Ramos (cell line): ENCODE data around the gene CDC42BPB.
"Not testable (repeated sequence)": the region's sequence is repeated elsewhere in the genome, so short reads cannot be mapped to it uniquely, and the experiment has no call there.

Source experiments
- in situ Hi-C: fragments of 300-500 bp; cut with MboI; formaldehyde crosslinking; loops from one replicate; pipeline ENCODE4 v1.14.3; 2022; ENCODE audit warnings: low sequenced_read_pairs; ENCODE audit not compliant: unreplicated experiment

CDC42BPB gene

DNA sequence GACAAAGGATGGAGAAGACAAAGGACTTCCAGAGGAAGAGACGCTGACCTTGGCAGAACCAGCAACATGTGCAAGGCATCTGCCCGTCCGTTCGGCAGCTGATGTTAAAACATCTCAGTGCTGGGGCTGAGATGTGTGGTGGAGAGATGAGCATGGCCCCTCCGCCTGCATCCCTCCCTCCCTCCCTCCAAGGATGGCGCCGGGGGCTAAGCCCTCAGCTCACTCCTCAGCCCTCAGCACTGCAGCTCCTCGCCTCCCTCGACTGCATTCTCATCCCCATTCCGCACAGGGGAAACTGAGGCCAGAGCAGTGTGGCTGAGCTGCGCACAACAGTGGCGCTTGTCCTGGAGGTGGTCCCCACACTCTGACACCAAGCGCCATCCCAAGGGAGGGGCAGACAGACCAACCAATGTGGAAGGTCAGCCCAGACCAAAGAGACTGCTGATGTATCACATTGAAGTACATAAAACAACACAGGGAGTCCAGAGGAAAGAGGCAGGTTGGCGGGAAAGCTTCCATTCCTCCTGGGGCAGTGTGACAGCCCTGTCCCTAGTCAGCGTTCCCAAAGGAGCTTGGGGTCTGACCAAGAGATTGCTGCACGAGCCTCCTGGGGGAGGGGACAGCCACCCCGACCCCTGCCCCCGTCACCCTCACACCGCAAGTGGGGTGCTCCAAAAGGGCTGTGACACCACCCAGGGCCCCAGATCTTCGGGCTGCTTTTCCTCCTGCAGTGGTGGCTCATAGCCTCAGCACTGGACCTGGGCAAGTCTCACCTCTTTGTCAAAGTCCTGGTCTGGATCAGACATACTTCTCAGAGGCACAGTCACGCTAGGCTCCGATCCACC, 119.8 kb downstream of the CDC42BPB start:
- in situ Hi-C loops: no loop called here

DNA sequence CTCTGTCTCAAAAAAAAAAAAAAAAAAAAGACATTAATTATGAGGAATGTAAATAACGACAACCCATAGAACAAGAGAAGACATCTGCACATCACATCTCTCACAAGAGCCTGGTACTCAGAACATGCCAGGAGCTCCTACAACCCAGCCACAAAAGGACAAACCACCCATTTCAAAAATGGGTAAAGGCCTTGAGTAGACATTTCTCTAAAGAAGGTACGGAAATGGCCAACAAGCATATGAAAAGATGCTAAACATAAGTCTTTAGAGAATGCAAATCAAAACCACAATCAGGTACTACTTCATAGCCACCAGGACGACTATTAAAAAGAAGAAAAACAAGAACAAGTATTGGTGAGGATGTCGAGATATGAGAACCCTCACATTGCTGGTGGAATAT, 121.6 kb downstream of the CDC42BPB start:
- in situ Hi-C loops: no loop called here

DNA sequence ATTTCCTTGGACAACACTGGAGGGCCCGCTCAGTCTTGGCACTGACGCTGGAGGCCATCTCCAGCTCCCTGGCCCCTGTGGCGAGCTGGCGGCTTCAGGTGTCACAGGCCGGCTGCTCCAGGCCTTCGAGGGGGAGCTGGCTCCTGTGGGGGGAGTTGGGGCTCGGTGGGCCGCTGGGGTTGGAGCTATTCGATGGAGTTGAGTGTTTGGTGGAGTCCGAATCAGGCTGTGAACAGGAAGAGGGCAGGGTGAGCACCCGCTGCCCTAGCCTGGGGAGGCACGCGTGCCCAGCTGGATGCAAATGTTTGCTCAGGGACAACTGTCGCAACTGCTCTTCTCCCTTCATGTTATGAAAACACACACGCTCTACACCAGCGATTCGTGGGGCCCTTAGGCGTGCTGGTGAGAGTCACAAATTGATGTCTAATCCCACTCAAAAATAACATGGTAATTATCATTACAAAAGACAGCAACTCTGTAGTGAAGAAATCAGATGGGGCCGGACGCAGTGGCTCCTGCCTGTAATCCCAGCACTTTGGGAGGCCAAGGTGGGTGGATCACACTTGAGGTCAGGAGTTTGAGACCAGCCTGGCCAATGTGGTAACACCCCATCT, 123.6 kb downstream of the CDC42BPB start:
- in situ Hi-C loops: no loop called here

DNA sequence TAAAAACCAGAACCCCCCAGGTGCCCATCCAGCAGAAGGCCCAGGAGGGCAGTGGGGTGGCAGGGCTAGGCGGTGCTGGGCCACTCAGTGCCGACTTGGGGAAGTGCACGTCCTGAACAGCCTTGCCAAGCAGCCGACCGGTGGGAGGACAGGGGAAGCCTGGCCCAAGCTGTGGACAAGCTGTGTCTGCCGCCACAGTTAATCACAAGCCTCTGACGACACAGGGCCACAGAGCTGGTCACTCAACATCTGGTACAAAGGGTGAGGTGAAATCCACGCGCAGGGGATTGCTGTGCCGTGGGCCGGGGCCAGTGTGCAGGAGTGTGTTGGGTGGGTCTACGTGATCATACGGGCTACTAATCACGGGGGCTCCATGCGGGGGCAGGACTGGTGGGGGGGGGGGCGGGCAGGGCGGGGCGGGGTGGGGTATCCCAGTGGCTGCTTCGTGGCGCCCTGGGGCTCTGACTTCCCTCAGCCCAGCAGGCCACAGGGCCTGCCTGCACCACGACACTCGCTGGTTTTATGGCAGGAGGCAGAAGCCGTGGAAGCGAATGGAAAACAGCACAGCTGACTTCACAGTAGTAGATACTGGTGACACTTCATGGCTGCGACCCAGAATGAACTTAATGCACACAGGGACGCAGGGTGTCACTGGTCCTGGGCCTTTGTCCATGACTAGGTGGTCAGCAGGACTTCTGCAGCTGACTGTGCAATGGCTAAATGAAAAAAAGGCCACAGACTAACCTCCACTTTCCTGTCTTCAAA, 124.7 kb downstream of the CDC42BPB start:
- in situ Hi-C loops: no loop called here

DNA sequence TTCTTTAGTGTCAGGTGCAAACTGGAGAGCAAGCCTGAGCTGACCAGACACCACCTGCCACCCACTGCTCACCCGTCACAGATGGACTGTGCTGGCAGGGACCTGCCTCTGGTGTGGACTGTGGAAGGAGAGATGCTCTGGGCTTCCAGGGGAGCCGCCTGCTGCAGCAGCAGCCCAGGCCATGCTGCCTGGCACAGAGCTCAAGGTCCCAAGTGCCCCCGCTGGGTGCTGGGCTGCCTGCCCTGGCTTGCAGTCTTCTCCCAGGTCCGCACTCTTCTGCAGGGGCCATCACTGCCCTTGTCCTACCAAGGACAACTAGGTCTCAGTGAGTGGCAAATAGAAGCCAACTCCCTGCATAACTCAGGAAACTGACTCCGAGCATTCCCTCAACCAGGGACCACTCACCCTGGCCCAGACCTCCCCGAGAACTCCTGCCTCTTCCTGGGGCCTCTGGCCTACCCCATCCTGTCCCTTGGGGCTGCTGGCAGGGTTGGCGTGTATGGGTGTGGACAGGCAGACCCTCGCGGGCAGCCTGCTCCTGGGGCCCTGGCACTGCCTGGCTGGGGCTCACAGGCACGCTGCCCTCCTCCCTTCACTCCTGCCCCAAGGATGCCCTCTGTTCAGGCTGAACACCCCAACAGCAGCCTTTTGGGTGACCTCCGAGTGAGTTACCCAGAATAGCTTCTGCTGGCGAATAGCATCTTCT, 125.6 kb downstream of the CDC42BPB start:
- in situ Hi-C loops: no loop called here

DNA sequence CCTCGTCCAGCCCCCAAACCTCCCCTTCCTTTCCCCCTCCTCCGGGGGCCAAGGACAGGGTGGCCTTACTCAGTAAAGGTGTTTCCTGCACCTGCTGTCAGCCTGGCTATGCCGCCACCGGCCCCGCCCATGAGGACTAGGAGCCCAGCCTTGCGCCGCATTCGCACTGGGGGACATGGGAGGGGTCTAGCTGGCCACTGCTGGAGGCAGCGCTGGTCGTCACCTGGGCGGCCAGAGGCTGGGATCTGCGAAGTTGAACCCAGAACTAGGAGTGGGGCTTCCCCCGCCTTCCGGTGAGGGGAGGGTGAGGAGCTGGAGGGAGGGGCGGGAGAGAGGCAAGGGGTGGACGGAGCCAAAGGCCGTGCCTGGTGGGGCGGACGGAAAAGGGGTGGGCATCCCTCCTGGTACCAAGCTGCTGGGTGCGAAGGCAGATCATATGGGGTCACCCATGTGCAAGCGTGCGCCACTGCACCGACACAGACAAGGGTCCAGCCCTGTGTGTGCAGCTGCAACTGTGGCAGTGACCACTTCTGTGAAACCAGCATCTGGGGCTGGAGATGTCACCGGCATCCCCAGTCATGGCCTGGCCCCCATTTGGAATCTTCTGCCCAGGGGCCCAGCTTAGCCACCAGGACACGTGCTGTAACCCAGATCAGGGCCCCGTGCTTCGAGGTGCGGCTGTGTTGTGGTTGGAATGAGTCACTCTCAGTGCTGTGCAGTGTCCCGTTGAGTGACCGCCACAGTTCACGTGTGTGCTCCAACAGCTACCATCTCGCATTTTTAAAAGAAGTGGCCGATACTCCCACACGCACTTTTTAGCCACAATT, 126.4 kb downstream of the CDC42BPB start:
- in situ Hi-C loops: no loop called here

DNA sequence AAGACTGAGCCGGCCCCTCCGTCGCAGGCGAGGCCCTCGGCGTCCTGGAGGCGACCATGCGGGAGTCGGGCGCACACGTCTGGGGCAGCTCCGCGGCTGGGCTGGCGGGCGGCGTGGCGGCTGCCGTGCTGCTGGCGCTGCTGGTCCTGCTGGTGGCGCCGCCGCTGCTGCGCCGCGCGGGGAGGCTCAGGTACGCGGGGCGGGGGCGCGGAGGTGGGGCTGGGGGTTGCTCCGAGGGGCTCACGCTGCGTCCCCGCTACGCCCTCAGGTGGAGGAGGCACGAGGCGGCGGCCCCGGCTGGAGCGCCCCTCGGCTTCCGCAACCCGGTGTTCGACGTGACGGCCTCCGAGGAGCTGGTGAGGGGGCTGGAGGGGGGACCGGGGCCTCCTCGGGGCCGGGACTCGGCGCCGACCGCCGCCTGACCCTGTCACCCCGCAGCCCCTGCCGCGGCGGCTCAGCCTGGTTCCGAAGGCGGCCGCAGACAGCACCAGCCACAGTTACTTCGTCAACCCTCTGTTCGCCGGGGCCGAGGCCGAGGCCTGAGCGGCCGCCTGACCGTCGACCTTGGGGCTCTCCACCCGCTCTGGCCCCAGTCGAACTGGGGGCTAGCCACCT, 127.1 kb downstream of the CDC42BPB start:
- in situ Hi-C loops: no loop called here

DNA sequence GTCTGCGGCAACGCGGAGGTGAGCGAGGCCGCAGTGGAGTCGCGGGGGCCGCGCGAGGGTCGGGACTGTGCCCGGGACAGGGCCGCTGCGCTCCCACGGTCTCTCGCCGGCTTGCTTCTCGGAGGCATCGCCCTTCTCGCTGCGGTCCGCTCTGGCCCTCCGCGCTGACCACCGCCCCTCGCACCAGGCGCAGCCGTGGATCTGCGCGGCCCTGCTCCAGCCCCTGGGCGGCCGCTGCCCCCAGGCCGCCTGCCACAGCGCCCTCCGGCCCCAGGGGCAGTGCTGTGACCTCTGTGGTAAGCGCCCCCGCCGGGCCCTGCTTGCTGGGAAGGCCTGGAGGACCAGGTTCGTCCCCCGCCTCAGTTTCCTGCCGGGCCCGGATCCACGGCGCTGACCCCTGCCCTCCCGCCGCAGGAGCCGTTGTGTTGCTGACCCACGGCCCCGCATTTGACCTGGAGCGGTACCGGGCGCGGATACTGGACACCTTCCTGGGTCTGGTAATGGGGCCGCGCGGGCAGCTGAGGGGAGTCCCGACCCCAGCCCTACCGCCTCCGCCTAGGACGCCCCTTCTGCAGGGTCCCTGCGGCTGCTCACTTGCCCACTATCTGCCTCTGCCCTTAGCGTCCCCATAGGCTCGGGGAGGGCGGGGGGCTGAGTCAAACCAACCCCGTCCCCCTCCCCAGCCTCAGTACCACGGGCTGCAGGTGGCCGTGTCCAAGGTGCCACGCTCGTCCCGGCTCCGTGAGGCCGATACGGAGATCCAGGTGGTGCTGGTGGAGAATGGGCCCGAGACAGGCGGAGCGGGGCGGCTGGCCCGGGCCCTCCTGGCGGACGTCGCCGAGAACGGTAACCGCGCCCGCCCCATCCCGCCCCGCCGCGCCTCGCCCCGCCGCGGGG, 127.9 kb downstream of the CDC42BPB start:
- in situ Hi-C loops: no loop called here

DNA sequence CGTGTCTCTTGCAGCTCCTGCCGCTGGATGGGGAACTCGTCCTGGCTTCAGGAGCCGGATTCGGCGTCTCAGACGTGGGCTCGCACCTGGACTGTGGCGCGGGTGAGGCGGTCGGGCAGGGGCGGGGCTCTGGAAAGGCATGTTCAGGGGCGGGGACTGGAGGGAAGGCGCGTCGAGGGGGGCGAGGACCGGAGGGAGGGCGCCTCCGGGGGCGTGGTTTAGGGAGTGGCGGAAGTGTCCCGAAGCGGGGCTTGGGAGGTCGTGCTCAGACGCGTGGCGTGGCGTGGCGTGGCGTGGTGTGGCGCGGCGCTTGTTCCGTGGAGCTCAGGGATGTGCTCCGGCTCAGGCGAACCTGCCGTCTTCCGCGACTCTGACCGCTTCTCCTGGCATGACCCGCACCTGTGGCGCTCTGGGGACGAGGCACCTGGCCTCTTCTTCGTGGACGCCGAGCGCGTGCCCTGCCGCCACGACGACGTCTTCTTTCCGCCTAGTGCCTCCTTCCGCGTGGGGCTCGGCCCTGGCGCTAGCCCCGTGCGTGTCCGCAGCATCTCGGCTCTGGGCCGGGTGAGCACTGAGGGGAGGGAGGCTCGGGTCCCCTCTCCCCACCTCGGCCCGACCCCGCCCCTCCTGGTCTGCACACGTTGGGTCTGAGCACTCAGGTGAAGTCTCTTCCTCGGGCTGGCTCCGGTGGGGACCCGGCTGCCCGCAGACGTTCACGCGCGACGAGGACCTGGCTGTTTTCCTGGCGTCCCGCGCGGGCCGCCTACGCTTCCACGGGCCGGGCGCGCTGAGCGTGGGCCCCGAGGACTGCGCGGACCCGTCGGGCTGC, 128.7 kb downstream of the CDC42BPB start:
- in situ Hi-C loops: no loop called here

DNA sequence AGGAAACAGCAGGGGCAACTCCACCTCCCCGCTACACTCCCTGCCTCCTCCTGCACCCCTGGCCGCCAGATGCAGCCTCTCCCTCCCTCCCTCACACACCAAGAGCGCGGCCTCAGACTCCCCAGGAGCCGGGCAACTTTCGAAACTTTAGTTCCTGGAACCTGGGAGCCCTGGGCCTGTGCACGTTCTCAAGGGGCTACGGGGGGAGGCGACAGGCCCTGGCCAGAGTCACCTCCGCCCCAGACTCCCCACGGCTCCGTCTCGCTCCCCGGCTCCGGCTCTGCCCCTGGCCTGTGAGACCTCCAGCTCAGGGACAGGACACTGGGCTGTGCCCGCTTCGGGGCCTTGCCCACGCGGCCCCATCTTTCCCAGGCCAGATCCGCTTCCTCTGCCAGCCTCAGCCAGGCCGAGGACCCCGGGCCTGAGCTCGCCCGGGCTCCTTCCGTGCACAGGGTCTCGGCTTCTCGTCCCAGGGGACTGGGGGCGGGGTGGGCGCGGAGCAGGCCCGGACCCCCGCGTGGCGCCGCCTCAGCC, 129.4 kb downstream of the CDC42BPB start:
- in situ Hi-C loops: no loop called here

DNA sequence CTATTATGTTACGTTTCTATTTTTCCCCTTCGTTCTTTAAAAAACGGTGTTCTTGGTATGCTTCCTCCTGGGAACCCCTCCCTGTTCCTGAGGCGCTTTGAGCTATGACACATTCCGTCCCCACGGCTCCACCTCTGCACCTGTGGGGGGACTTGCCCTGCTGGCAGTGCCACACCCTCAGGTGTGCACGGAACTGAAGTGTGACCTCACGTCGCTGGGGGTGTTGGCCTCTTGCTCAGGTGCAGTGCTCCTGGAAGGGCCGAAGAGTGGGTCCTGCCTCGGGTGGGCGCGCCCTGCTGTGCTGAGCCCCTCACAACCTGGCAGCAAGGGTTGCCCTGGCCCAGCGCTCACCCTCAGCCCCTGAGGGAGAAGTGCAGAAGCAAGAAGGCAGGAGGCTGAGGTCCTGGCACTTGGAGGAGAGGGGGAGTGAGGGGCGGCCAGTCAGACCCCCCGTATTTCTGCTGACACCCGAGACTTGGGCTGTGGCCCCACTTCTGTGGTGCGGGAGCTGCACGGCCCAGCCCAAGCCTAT, 129.9 kb downstream of the CDC42BPB start:
- in situ Hi-C loops: no loop called here

DNA sequence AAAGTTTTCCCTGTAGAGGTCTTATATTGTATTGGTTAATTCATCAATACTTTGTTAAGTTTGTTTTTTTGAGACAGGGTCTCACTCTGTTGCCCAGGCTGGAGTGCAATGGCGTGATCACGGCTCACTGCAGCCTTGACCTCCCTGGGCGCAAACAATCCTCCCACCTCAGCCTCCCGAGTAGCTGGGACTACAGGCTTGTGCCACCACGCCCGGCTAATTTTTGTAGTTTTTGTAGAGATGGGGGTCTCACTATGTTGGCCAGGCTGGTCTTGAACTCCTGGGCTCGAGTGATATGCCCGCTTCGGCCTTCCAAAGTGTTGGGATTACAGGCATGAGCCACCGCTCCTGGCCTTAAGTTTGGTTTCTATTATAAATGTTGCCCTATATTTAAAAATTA, 130.5 kb downstream of the CDC42BPB start:
- in situ Hi-C loops: not testable (repeated sequence)

DNA sequence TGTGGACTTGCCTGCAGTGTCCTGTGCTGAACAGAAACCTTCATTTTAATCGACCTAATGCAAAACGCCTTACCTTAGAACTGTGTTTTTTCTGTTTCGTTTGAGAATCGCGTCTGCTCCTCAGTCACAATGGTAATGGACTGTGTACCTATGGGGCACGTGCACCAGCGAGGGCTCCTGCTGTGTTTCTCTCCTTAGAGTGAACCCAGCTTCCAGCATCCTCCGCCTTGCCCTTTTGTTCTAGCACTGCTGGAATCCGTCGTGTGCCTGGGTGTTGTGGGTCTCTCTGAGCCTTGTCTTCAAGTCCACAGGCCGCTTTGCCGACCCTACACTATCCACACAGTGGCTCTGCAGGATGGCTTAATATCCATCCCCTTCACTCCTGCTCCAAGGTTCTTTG, 131.2 kb downstream of the CDC42BPB start:
- in situ Hi-C loops: no loop called here

DNA sequence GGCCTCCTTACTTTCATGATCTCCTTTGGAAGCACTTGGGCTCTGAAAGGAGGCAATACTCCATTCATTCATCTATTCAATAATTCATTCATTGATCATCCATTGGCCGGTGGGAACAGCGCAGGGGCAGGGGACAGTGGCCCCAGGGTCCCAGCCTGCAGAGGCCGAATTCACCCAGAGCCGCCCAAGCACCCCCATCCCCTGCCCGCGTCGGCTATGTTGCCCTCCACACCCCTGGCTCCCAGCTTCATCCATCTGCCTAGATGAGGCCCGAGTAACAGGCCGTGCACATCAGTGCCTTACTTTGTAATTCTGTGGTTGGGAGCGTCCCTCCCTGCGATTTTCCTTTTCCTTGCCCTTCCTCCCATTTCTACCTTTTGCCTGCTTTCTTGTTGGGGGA, 131.7 kb downstream of the CDC42BPB start:
- in situ Hi-C loops: no loop called here

DNA sequence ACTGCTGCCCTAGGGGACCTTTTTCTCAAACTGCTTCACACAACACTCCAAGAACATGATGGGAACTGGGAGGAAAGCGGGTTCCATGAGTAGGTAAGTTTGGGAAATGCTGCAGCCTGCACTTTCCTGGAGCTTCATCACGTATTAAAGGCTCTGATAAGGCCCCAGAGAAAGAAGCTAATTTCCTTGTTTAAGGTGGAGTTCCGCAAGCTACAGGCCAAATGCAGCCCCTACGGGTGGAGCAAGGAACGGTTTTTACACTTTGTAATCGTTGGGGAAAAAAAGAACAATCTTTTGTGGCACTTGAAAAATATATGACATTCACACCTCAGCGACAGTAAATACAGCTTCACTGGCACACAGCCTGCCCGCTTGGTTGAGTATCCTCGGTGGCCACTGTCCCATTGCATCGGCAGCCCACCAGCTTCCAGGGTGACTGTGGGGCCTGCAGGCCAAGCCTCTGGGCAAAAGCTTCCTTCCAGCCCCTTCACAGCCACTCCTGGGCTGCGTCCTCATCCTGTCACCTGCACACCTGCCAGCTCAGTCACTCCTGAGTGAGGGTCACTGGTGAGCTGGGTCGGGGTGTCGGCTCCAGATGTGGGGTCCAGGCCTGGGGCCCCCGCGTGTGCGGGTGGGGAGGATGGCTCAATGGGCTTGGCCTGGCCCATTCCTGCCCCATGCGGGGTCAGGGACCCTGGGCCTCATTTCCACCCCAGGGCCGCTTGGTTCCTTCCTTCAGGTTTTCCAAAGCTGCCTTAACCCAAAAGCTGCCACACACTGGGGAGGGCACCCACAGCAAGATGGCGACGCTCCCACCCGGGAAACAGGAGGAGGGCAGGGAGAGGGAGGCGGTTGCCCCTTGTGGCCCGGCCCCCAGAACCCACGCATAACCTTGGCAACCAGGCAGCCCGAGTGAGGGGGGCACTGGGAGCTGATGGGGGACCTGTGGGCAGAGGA, 132.4 kb downstream of the CDC42BPB start:
- in situ Hi-C loops: no loop called here

DNA sequence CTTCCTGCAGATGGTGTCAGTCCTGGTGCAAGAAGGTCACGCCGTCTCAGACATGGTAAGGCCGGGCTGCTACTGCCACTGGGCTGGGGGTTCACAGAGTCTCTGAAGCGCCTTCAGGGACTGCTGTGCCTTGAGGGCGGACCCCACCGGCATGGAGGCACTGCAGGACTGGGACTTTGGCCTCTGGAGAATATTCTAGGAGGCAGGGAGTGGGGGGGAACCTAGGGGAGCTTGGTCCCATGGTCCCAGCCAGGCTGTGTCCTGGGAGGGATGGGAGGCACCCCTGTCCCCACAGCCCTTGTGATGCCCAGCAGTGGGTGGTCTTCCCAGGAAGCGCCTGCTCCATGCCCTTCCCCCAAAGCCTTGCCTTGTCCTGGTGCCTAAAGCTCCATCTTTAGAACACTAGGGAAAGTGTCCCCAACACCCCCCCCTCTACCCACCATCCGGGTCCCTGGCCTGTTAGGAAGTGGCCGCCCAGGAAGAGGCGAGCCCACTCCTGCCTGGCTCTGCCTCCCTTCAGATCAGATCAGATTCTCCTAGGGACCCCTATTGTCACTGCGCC, 133.3 kb downstream of the CDC42BPB start:
- in situ Hi-C loops: no loop called here
